ENCODE measurements around the gene MYMK.

Gene MYMK

GRCh38 chr9:133477992-133478850, 46.5 kb downstream of the MYMK start:
- DNase-seq, result no peak

- no peak for DNase-seq
Measured at GRCh38 chr9:133477461-133477860, 47.3 kb downstream of the MYMK start.

GRCh38 chr9:133476941-133477340, 47.8 kb downstream of the MYMK start:
- no peak for DNase-seq

- DNase-seq, result no peak
Measured at GRCh38 chr9:133476036-133476931, 48.5 kb downstream of the MYMK start.

DNA sequence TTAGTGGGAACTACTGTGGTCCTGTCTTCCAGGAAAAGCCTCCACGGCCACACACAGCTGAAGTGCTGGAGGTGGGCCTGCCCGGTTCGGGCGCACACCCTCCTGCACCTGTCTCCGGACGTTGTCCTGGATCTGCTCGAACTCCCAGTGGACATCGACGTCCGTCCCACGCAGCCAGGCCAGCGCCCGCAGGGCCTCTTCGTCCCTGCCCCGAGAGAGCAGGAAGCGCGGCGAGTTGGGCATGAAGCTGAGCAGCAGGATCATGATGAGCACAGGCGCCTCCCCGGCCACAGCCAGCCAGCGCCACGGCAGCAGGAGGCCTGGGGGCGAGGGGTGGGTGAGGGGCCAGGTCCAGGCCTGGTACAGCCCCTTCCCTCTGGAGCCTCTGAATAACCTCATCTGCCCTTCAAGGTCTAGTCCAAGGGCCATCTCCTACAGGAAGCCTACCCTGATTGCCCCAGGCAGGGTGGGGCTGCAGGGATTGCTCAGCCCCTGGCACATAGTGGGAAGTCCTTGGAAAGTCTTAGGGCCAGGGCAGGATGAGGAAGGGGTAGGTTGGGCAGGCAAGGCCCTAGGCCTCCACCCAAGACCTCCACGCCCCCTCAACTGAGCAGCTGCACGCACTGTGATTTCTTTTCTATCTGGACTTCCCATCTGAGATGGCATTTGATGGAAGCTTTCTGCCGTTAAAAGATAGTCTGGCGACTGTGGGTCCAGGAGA, 49.3 kb downstream of the MYMK start:
- DNase-seq, result no peak

- DNase-seq, result no peak
Measured at GRCh38 chr9:133474853-133475252, 49.9 kb downstream of the MYMK start.

DNA sequence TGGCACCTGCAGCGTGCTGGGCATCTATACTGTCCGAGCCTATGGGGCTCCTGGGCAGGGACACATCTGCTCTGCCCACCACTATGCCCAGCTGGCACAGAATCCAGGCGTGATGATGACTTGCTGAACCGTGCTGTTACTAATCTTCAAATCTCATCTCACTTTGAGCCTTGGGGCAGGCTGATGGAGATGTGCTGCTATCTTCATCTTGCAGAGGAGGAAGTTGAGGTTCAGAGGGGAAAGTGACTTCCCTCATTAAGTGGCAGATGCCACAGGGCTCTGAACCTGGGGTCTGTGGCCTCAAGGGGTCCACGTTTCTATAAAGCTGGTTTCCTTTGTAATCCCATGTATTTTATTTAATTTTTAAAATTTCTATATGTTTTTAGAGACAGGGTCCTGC, 50.5 kb downstream of the MYMK start:
- no peak for DNase-seq

DNA sequence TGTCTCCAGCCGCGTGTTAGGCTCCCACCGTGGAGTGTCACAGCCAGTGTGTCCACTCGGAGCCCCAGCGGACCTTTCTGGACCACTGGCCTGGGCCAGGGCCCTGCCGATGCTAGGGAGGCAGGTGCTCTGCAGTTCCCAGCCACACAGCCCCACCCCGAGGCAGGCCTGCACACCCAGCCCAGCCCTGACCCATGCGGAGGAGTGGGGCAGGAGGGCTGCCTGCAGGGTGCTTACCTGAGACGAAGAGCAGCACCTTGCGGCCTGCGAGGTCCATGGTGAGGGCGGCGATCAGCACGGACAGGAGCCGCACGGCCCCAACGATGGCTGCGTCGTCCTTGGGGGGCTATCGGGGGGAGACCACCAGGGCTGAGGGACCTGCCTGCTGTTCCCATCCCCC, 51.0 kb downstream of the MYMK start:
- no peak for DNase-seq

DNA sequence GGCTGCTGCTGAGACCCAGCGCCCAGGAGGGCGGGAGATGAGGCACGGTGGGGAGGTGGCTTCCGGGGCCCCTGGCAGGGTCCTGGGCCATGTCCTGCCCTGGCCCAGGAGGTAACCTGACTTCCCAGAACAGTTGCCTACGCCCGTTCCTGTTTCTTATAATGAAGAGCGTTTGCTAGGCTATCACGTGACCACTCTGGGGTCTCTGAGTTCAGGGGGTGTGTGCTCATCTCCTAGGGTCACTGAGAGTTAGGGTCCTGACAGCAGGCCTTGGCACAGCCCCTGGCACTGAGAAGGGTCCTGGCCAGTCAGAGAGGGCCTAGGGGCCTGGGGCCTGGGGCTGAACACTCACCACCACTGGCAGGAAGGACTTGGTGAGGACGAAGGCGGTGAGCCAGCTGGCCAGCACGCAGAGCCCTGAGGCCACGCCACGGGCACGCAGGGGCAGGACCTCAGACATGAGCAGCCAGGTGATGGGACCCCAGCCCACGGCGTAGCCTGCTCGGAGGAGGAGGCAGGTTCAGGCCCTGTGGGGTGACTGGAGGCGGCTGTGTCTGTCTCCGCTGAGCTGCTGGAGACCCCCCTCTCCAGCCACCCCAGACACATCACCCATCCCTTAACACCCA, 51.9 kb downstream of the MYMK start:
- DNase-seq, result no peak

- DNase-seq, result no peak
Measured at GRCh38 chr9:133472277-133472645, 52.5 kb downstream of the MYMK start.

- DNase-seq, result no peak
Measured at GRCh38 chr9:133471551-133472276, 53.0 kb downstream of the MYMK start.

GRCh38 chr9:133470988-133471387, 53.8 kb downstream of the MYMK start:
- no peak for DNase-seq

- DNase-seq, result no peak
Measured at GRCh38 chr9:133470427-133470924, 54.3 kb downstream of the MYMK start.

DNA sequence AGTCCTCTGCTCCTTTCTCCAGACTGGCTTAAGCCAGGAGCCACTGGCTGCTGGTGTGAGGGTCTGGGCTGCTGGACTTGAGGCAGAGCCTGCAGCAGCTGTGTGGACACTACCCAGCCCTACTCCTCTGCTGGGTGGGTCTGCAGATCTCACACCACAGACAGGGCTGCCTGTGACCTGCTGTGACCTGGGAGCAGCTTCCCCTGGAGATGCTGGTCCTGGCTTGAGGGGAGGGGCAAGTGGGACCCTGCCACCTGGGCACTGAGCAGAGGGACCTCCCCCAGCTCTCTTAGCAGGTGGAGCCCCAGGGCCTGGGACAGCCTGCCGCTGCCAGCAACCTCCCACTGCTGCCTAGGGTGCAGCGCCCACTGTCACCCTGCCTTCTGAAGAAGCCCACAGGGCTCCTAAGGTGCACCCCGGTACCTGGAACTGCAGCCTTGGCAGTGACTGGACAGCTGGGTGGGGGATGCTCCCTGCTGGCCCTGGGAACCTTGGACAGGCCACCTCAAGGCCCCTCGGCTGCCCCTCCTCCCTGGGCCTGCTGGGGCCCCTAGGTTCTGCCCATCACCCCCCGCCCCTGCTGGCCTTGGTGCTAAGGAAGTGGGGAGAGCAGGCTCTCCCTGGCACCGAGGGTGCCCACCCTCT, 55.9 kb downstream of the MYMK start:
- DNase-seq, result no peak

DNA sequence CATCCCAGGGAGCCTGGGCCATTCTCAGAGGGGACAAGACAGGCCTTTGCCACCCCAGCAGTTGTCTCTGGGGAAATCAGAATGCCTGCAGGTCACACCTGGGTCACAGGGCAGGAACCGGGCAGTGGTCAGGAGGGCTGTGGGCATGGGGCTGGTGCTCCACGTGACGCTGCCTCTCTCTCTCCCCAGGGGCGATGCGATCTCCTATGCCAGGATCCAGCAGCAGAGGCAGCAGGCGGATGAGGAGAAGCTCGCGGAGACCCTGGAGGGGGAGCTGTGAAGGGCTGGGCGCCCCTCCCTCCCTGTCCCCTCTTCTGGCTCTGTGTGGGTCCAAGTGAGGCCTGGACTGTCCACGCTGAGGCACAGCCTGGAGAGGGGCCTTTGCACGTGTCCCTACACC, 56.4 kb downstream of the MYMK start:
- no peak for DNase-seq

DNA sequence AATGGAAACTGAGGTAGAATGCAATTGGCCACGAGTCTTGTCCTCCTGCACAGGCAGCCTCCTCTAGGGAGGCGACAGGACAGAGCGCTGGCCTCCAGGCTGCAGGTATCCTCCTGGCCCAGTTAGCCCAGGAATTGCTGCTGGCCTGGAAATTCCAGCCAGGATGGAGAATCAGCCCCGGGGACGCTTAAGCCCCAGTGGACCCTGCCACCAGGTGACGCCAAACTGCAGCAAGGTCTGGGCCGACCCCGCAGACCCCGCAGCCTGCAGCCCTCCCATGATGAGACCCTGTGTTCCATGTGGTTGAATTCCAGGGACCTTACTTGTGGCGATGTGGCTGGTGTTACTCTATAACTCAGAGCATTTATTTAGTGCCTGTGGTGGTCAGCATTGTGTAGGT, 57.7 kb downstream of the MYMK start:
- DNase-seq, result no peak

- no peak for DNase-seq
Measured at GRCh38 chr9:133465984-133466383, 58.8 kb downstream of the MYMK start.

- no peak for DNase-seq
Measured at GRCh38 chr9:133464638-133465037, 60.1 kb downstream of the MYMK start.
